Measurements from ENCODE around the gene CPN1. TPM values are rescaled to one million over a fixed set of nuclear protein-coding genes. Genes with fewer than 3 reads are reported as not detected.

CPN1 gene
- total and polyA plus RNA-seq, 2 of the 8 experiments (the other 6 are each of a cell fraction or from before 2014, with no cell fraction given): 0.15 to 0.20 TPM

- TF ChIP-seq CHD7 (IDR thresholded peaks at IDR 0.05; ENCODE audit: insufficient replicate concordance, low read length) (no peak), POU5F1 (IDR thresholded peaks at IDR 0.05; ENCODE audit: low read depth, low read length) (no peak), BCL11A (IDR thresholded peaks at IDR 0.05; ENCODE audit: low read depth in 2 of 2, low read length in 2 of 2) (no peak), JUN (IDR thresholded peaks at IDR 0.05; ENCODE audit: low read depth, low read length) (no peak), GABPA (IDR thresholded peaks at IDR 0.05; ENCODE audit: borderline replicate concordance, insufficient read depth, low read length) (no peak), BACH1 (IDR thresholded peaks at IDR 0.05; ENCODE audit: low read length) (no peak), KDM1A (IDR thresholded peaks at IDR 0.05; ENCODE audit: borderline replicate concordance, low read length) (no peak), RXRA (IDR thresholded peaks at IDR 0.05; ENCODE audit: insufficient read depth, low read depth, low read length) (no peak)
Observed at GRCh38 chr10:99998889-99999288, 82.8 kb downstream of the CPN1 start (continued).
